Effector memory CD8-positive, alpha-beta T cell (primary cell): ENCODE results near the gene DUS2.
"Not testable (repeated sequence)": the region's sequence is repeated elsewhere in the genome, so short reads cannot be mapped to it uniquely, and the experiment has no call there.

Source experiments
- ATAC-seq: fragments of 150-1000 bp; cut with Tn5 transposase; replicated peaks from 2 replicates; pipeline ENCODE4 v1.10.0; 2021; ENCODE audit warnings: mild to moderate bottlenecking, moderate library complexity
- DNase-seq, 3 experiments: peaks; one replicate each; pipeline ENCODE4 v3.0.0; 2021
- H3K27ac Mint-ChIP-seq, 2 donors: one replicate each; pipeline ENCODE4 v1.8.0; 2022; ENCODE audit warnings: mild to moderate bottlenecking in 2 of 2, mixed read lengths in 2 of 2, moderate library complexity in 2 of 2
- H3K27me3 Mint-ChIP-seq, 2 donors: one replicate each; pipeline ENCODE4 v1.8.0; 2022; ENCODE audit warnings: mixed read lengths in 2 of 2
- H3K36me3 Mint-ChIP-seq: one replicate; pipeline ENCODE4 v1.8.0; 2022; ENCODE audit warnings: mild to moderate bottlenecking, moderate library complexity, mixed read lengths; ENCODE audit not compliant: insufficient read depth
- H3K4me1 Mint-ChIP-seq, 2 donors: one replicate each; pipeline ENCODE4 v1.8.0; 2022; ENCODE audit warnings: low read depth in 2 of 2, mixed read lengths in 2 of 2
- H3K4me3 Mint-ChIP-seq, 2 donors: one replicate each; pipeline ENCODE4 v1.8.0; 2022; ENCODE audit warnings: mild to moderate bottlenecking in 2 of 2, mixed read lengths in 2 of 2, moderate library complexity in 2 of 2
- H3K9me3 Mint-ChIP-seq, 2 donors: one replicate each; pipeline ENCODE4 v1.8.0; 2022; ENCODE audit warnings: mixed read lengths in 2 of 2

Gene DUS2

DNA sequence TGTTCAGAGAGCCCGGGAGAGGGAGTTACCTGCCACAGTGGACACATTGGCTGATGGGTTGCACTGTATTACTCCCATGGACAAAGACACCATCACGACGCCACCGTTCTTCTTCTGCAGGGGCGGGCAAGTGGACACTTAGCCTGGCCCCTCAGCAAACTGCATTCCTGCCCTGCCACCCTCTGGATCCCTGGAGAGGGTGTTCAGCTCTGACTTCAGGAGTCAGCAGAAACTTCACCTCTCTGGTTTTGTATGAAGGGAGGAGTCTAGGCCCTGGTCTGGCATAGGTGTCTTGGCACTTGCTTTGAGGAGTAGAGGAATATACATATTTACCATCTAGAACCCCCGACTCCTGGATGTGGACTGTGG lies 33.1 kb upstream of the DUS2 start:
- no peaks in the 10 kb centered on the region for H3K9me3 Mint-ChIP-seq
- peak overlapping the region in 1 of 2 donors; percentile 50 for H3K27ac Mint-ChIP-seq
- peaks cover 16 to 17% of the 10 kb centered on the region in 2 donors for H3K4me1 Mint-ChIP-seq
- H3K27me3 Mint-ChIP-seq = no peaks in the 10 kb centered on the region
- no peak overlapping the region for H3K4me3 Mint-ChIP-seq
- DNase-seq = no peak
- peaks cover 10% of the 10 kb centered on the region for H3K36me3 Mint-ChIP-seq
- ATAC-seq = no peak

DNA sequence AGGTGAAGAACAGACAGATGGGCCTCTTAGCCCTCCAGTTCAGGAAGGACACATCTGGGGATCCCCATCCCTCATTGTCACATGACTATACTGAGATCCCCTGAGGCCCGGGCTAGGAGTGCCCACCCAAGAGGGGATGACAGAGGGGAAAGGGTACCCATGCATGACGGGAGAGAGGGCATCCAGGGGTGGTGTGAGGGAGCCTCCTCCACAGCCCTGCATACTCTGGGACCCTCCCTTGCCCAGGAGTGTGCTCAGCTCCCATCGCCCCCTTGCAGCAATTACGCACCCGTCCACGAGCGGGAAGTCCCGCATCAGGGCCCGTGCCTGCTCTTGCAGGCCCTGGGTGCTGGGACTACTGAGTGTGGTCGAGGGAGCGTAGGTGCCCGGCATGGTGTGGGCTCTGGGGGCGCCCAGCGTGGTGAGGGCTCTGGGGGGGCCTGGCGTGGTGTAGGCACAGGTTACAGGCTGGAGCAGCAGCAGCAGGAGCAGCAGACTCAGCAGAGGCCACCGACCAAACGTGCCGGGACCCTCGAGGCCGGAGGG lies 30.4 kb upstream of the DUS2 start:
- peaks cover 15 to 18% of the 10 kb centered on the region in 2 donors for H3K4me1 Mint-ChIP-seq
- H3K27ac Mint-ChIP-seq = peak overlapping the region; percentile 93 to 95
- peak overlapping the region; percentile 82 to 83 for H3K4me3 Mint-ChIP-seq
- DNase-seq (no peak), ATAC-seq (no peak)
- no peaks in the 10 kb centered on the region for H3K27me3 Mint-ChIP-seq
- H3K36me3 Mint-ChIP-seq = peaks cover 13% of the 10 kb centered on the region
- H3K9me3 Mint-ChIP-seq = no peaks in the 10 kb centered on the region

- Mint-ChIP-seq H3K4me3 (peak overlapping the region; percentile 82 to 83), H3K27me3 (no peaks in the 10 kb centered on the region), H3K9me3 (no peaks in the 10 kb centered on the region), H3K36me3 (peaks cover 13% of the 10 kb centered on the region), H3K27ac (peak overlapping the region; percentile 93 to 95), H3K4me1 (peaks cover 14 to 15% of the 10 kb centered on the region in 2 donors)
- DNase-seq (peak; percentile 79 to 83 (median 80)), ATAC-seq (peak; percentile 90)
Measured at GRCh38 chr16:67993207-67994039, 29.7 kb upstream of the DUS2 start.

DNA sequence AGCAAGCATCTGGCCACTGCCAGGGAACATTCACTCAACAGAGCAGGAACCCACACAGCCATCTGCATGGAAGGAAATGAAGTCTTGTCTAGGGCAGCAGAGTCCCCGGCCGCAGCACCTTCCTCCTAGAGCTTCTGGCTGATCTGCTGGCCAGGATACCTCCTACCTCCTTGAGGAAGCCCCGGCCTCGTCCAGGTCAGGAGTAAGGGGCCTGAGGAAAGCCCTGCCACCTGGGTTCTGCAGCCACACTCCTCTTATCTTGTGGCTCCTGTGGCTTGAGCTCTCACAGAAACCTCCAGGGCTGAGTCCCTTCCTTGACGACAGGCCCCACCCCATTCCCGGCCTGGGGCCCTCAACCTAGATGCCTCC lies 29.1 kb upstream of the DUS2 start:
- H3K27me3 Mint-ChIP-seq, DNase-seq, H3K9me3 Mint-ChIP-seq, ATAC-seq: not testable (repeated sequence)
- H3K4me1 Mint-ChIP-seq = peaks cover 18% of the 10 kb centered on the region in 2 donors
- peak overlapping the region; percentile 93 to 95 for H3K27ac Mint-ChIP-seq
- peaks cover 13% of the 10 kb centered on the region for H3K36me3 Mint-ChIP-seq
- peak overlapping the region; percentile 82 to 83 for H3K4me3 Mint-ChIP-seq

DNA sequence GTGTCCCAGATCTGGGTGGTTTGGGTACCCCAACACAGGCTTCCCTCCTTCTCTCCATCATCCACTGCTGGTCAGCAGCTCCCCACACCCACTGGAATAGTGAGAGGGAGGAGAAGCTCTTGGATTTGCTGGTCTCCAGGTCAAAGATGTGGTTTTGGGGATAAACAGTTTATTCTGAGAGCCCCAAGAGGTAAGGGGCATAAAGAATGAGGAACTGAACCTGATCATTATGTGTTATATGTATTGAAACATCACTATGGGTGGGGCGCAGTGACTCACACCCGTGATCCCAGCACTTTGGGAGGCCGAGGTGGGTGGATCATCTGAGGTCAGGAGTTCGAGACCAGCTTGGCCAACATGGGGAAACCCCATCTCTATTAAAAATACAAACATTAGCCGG lies 27.7 kb upstream of the DUS2 start:
- Mint-ChIP-seq H3K4me3 (no peak overlapping the region), H3K9me3 (no peaks in the 10 kb centered on the region), H3K27me3 (no peaks in the 10 kb centered on the region), H3K27ac (peak overlapping the region; percentile 72 to 78), H3K4me1 (peaks cover 32% of the 10 kb centered on the region in 2 donors), H3K36me3 (peaks cover 13% of the 10 kb centered on the region)
- ATAC-seq (no peak), DNase-seq (no peak)

DNA sequence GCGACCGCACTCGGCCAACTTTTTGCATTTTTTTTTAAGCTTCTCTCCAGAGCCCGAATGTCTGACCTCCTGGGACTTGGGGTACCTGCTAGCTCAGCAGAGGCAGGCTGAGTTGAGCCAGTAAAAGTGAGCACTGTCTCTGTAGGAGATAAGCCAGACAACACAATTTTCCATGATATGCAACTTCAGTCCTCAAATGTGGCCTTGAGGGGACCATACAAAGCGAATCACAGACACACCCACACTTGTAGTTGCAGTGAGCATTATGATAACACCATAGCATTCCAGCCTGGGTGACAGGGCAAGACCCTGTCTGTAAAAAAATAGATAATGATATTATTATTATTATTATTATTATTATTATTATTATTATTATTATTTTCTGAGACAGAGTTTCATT lies 26.4 kb upstream of the DUS2 start:
- DNase-seq (no peak), ATAC-seq (no peak)
- H3K4me3 Mint-ChIP-seq = no peak overlapping the region
- no peaks in the 10 kb centered on the region for H3K27me3 Mint-ChIP-seq
- peaks cover 35 to 40% of the 10 kb centered on the region in 2 donors for H3K4me1 Mint-ChIP-seq
- no peak overlapping the region for H3K27ac Mint-ChIP-seq
- no peaks in the 10 kb centered on the region for H3K9me3 Mint-ChIP-seq
- peaks cover 8% of the 10 kb centered on the region for H3K36me3 Mint-ChIP-seq

- H3K4me3 Mint-ChIP-seq = peak overlapping the region; percentile 70 to 78
- not testable (repeated sequence) for H3K27me3 Mint-ChIP-seq, ATAC-seq, H3K36me3 Mint-ChIP-seq, H3K27ac Mint-ChIP-seq, DNase-seq, H3K9me3 Mint-ChIP-seq
- H3K4me1 Mint-ChIP-seq = peaks cover 31 to 33% of the 10 kb centered on the region in 2 donors
Measured at GRCh38 chr16:67998231-67998778, 24.8 kb upstream of the DUS2 start.

DNA sequence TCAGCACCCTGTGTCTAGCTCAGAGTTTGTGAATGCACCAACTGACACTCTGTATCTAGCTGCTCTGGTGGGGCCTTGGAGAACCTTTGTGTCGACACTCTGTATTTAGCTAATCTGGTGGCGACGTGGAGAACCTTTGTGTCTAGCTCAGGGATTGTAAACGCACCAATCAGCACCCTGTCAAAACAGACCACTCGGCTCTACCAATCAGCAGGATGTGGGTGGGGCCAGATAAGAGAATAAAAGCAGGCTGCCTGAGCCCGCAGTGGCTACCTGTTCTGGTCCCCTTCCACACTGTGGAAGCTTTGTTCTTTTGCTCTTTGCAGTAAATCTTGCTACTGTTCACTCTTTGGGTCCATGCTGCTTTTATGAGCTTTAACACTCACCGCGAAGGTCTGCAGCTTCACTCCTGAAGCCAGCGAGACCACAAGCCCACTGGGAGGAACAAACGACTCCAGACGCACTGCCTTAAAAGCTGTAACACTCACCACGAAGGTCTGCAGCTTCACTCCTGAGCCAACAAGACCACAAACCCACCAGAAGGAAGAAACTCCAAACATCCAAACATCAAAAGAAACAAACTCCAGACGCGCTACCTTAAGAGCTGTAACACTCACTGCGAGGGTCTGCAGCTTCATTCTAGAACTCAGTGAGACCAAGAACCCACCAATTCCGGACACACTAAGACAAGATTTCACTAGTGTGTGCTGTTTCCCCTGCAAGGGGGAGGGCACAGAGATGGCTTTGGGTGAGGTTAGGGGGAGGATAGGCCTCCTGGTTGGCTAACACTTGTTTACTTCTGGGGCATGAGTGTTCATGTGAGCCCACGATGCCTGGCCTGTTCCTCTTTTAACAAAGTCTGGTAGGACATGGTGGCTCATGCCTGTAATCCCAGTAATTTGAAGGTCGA lies 24.1 kb upstream of the DUS2 start, which contains the start of gene DPEP2:
TSS of gene DPEP2 (minus strand) at position 706 of the 910 bp plus-strand sequence. CDS start 6,272 bp downstream, outside the sequence.
- H3K27me3 Mint-ChIP-seq, H3K9me3 Mint-ChIP-seq, H3K36me3 Mint-ChIP-seq: not testable (repeated sequence)
- ATAC-seq (peak; percentile 96), DNase-seq (peak; percentile 26 to 33 (median 32))
- H3K4me3 Mint-ChIP-seq = peak within 1 kb of the TSS; percentile 70 to 78
- peaks cover 24 to 26% of the 10 kb centered on the region in 2 donors for H3K4me1 Mint-ChIP-seq
- peak within 1 kb of the TSS; percentile 85 to 87 for H3K27ac Mint-ChIP-seq

DNA sequence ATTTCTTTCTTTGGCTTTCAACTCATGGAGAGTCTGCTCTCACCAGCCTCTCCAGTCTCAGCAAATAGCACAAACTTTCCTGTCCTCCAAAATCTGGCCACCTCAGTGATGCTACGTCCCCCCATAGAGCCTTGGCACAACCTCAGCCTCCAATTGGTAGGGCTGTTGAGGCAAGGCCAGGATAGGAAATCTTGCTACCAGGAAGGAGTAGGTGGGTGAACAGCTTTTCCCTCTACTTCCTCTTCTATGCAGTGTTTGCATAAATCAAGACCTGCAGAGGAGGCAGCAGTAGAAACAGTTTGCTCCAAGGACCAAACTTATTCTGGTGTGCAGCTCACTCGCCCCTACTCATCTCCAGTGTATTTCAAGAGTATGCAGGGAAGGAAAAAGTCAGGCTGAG lies 23.1 kb upstream of the DUS2 start:
- Mint-ChIP-seq H3K4me3 (peak overlapping the region; percentile 70 to 78), H3K9me3 (no peaks in the 10 kb centered on the region), H3K4me1 (peaks cover 24 to 29% of the 10 kb centered on the region in 2 donors), H3K27me3 (no peaks in the 10 kb centered on the region), H3K36me3 (peaks cover 3% of the 10 kb centered on the region), H3K27ac (peak overlapping the region; percentile 85 to 87)
- no peak for ATAC-seq
- DNase-seq = no peak

- Mint-ChIP-seq H3K27me3 (no peaks in the 10 kb centered on the region), H3K4me1 (peaks cover 25 to 29% of the 10 kb centered on the region in 2 donors), H3K27ac (peak overlapping the region; percentile 85 to 87), H3K36me3 (peaks cover 3% of the 10 kb centered on the region), H3K9me3 (no peaks in the 10 kb centered on the region), H3K4me3 (peak overlapping the region; percentile 70 to 78)
- ATAC-seq = no peak
- DNase-seq = no peak
Measured at GRCh38 chr16:68000450-68000849, 22.6 kb upstream of the DUS2 start.

- no peaks in the 10 kb centered on the region for H3K27me3 Mint-ChIP-seq
- no peak overlapping the region for H3K4me3 Mint-ChIP-seq
- peaks cover 35 to 37% of the 10 kb centered on the region in 2 donors for H3K4me1 Mint-ChIP-seq
- H3K27ac Mint-ChIP-seq = no peak overlapping the region
- DNase-seq = no peak
- ATAC-seq = no peak
- H3K36me3 Mint-ChIP-seq = no peaks in the 10 kb centered on the region
- H3K9me3 Mint-ChIP-seq = no peaks in the 10 kb centered on the region
Measured at GRCh38 chr16:68003031-68003430, 20.1 kb upstream of the DUS2 start.

DNA sequence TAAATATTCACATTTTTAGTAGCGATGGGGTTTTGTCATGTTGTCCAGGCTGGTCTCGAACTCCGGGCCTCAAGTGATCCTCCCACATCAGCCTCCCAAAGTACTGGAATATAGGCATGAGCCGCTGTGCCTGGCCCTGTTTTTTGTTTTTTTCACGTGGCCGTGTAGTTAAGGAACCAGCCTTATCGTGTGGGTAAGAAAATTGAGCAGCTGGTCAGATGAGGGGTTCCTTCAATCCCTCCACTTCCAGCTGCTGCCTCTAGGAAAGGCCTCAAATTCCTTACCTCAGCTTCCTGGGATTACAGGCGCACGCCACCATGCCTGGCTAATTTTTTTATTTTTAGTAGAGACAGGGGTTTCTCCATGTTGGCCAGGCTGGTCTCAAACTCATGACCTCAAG lies 17.9 kb upstream of the DUS2 start:
- Mint-ChIP-seq H3K27me3 (no peaks in the 10 kb centered on the region), H3K36me3 (no peaks in the 10 kb centered on the region), H3K4me3 (peak overlapping the region in 1 of 2 donors; percentile 62), H3K27ac (peak overlapping the region; percentile 94 to 97), H3K9me3 (no peaks in the 10 kb centered on the region), H3K4me1 (peaks cover 19 to 23% of the 10 kb centered on the region in 2 donors)
- no peak for DNase-seq
- ATAC-seq = no peak

- ATAC-seq = peak; percentile 96
- DNase-seq = peak; percentile 27 to 43 (median 38)
- Mint-ChIP-seq H3K9me3 (no peaks in the 10 kb centered on the region), H3K27ac (peak overlapping the region; percentile 94 to 97), H3K27me3 (no peaks in the 10 kb centered on the region), H3K4me1 (peaks cover 14 to 16% of the 10 kb centered on the region in 2 donors), H3K4me3 (peak overlapping the region; percentile 62 to 63), H3K36me3 (no peaks in the 10 kb centered on the region)
Measured at GRCh38 chr16:68005786-68006286, 17.2 kb upstream of the DUS2 start.
